Colonic mucosa (tissue), 4 donors: ENCODE data around the gene GNAQ. TPM values are rescaled to one million over a fixed set of nuclear protein-coding genes. Genes with fewer than 3 reads are reported as not detected.

ENCODE experiments used
- DNase-seq: peaks from one replicate; pipeline ENCODE4 v3.0.0-alpha.2; 2020
- H3K27ac ChIP-seq: fragments of 200-600 bp; one replicate; pipeline ENCODE4 v1.8.0; 2021
- H3K27me3 ChIP-seq: fragments of 200-600 bp; one replicate; pipeline ENCODE4 v1.8.0; 2021
- H3K36me3 ChIP-seq: fragments of 200-600 bp; one replicate; pipeline ENCODE4 v1.8.0; 2021
- H3K4me1 ChIP-seq: fragments of 200-600 bp; one replicate; pipeline ENCODE4 v1.8.0; 2021; ENCODE audit warnings: mild to moderate bottlenecking
- H3K4me3 ChIP-seq: fragments of 200-600 bp; one replicate; pipeline ENCODE4 v1.8.0; 2021
- H3K9ac ChIP-seq, 2 donors: one replicate each; pipeline ENCODE4 v1.7.0; 2013; ENCODE audit warnings: control low read depth in 2 of 2, low read depth in 2 of 2, low read length in 2 of 2
- H3K9me3 ChIP-seq: fragments of 200-600 bp; one replicate; pipeline ENCODE4 v1.8.0; 2021
- intact Hi-C: fragments of 100-400 bp; cut with DNase I; formaldehyde crosslinking; loops from one replicate; pipeline ENCODE4 v1.14.1; 2022
- total RNA-seq, 2 donors: library from RNA; stranded (reverse); fragmentation: NEBNext Ultra II Directional in 1 of 2; extraction: Animal tissue kit (Norgen Biotek cat#: 25700) in 1 of 2; gene quantifications; one replicate each; pipeline ENCODE4 v1.2.1, GENCODE V29; 2021
- TF ChIP-seq, protein P1 (sequence below): fragments of 200-600 bp; IDR thresholded peaks from one replicate; pipeline ENCODE4 v1.8.0; 2022; ENCODE audit warnings: antibody characterized with exemption, mild to moderate bottlenecking
- donor health status: healthy.
- donor health status: DM: no; HTN: no; CAD: no.
- donor health status: DM: no; HTN: no; CAD: no.

Gene GNAQ
- total RNA-seq, 2 donors from 2014 or later, result 75.6 to 105 TPM

DNA sequence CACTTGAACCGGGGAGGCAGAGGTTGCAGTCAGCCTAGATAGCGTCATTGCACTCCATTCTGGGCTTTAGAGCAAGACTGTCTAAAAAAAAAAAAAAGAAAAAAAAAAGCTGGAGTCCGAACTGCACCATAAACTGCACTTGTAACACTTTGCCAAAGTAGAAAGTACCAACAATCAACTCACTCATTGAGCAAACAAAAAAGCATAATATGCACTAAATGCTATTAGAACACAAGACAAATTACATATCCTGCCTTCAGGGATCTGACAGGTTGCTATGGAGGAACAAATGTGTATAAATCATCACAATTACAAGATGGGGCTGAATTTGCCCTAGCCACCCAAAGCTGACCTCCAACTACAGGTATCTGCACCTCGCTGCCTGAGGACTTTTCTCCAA lies 27.9 kb downstream of the GNAQ start:
- H3K27me3 ChIP-seq, result no peaks in the 10 kb centered on the region
- no peaks in the 10 kb centered on the region for H3K4me1 ChIP-seq
- H3K27ac ChIP-seq, result no peak overlapping the region
- no peak overlapping the region for H3K9ac ChIP-seq
- TF ChIP-seq, protein P1, sequence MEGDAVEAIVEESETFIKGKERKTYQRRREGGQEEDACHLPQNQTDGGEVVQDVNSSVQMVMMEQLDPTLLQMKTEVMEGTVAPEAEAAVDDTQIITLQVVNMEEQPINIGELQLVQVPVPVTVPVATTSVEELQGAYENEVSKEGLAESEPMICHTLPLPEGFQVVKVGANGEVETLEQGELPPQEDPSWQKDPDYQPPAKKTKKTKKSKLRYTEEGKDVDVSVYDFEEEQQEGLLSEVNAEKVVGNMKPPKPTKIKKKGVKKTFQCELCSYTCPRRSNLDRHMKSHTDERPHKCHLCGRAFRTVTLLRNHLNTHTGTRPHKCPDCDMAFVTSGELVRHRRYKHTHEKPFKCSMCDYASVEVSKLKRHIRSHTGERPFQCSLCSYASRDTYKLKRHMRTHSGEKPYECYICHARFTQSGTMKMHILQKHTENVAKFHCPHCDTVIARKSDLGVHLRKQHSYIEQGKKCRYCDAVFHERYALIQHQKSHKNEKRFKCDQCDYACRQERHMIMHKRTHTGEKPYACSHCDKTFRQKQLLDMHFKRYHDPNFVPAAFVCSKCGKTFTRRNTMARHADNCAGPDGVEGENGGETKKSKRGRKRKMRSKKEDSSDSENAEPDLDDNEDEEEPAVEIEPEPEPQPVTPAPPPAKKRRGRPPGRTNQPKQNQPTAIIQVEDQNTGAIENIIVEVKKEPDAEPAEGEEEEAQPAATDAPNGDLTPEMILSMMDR, result no peak
- intact Hi-C loops, result no loop called here
- no peak overlapping the region for H3K4me3 ChIP-seq
- no peak for DNase-seq
- H3K9me3 ChIP-seq, result no peaks in the 10 kb centered on the region
- H3K36me3 ChIP-seq, result no peaks in the 10 kb centered on the region

DNA sequence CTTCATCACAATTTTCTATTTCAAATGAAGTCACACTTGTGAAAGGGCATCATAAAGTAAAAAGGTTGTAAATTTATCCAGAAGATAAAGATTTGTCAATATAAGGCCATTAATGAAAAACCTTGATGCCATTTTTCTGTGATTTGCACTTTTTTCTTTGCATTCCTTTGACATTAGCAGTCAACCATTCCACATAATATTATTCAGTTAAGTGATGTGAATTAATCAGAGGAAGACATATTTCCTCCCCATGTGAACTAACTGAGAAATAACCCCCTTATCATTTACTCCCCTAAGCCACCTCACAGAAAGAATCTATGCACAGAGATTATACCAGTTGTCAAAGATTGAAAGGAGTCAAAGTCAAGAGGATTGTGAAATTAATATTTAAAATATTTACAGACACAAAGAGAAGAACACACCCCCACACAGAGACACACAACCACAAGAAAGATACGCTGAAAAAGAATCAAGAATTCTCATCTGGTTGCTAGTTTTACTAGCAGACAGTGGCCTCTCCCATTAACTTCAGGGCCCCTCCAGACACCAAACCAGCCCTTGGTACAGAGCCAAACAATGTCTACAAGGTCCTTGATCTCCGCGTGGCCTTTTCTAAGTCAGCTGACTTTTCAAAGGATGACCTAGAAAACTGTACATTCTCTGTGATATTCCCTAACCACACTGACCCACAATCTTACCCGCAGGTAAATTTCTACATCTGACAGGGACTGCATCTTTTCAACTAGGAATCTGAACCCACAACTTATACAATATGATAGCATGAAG lies 29.5 kb downstream of the GNAQ start:
- Histone ChIP-seq H3K27ac (no peak overlapping the region), H3K4me1 (no peaks in the 10 kb centered on the region), H3K27me3 (no peaks in the 10 kb centered on the region)

DNA sequence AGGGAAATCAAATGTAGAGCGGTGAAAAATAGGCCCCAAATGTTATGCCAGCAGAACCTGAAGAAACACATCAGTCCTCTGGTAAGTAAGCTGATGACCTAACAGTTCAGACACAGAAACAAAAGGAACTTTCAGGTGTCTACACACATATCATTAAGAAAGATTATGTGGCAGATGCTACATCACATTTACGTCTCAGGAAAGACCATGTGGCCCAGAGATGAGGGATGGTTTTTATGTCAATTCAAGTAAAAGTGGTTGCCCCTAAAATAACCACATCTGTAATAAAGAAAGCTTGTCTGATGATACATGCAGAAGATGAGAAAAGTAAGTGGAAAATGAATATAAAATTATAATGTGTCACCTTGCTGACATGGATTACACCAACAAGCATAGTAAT lies 31.4 kb downstream of the GNAQ start:
- Histone ChIP-seq H3K4me3 (no peak overlapping the region), H3K4me1 (no peaks in the 10 kb centered on the region), H3K9ac (no peak overlapping the region), H3K27ac (no peak overlapping the region), H3K36me3 (no peaks in the 10 kb centered on the region), H3K9me3 (no peaks in the 10 kb centered on the region), H3K27me3 (no peaks in the 10 kb centered on the region)
- TF ChIP-seq, protein P1, result no peak
- DNase-seq, result no peak
- intact Hi-C loops, result no loop called here

More for the DNA sequence above, 29.5 kb downstream of the GNAQ start:
- intact Hi-C loops, result no loop called here
- Histone ChIP-seq H3K9ac (no peak overlapping the region), H3K9me3 (no peaks in the 10 kb centered on the region), H3K36me3 (no peaks in the 10 kb centered on the region), H3K4me3 (no peak overlapping the region)
- TF ChIP-seq, protein P1, result no peak
- DNase-seq, result no peak

DNA sequence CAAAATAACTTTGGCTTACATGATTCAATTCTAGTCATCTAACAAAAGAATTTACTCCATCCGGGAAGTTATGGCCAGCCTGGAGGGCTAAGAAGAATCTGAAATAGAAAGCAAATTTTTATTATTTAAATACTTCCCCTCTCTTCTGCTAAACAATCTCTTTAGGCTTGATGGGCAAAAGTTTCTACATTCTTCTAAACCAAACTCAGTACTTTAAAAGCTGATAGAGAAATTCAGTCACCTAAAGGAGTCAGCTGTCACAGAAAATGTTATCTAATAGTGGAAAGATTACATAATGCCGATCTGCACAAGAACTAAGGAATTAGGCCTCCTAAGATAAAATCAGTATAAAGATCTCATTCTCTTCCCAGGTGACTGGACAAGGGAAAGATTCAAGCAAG lies 32.4 kb downstream of the GNAQ start:
- Histone ChIP-seq H3K4me3 (no peak overlapping the region), H3K4me1 (no peaks in the 10 kb centered on the region), H3K27ac (no peak overlapping the region), H3K36me3 (no peaks in the 10 kb centered on the region), H3K9me3 (no peaks in the 10 kb centered on the region), H3K9ac (no peak overlapping the region), H3K27me3 (no peaks in the 10 kb centered on the region)
- TF ChIP-seq, protein P1, result no peak
- DNase-seq, result no peak
- intact Hi-C loops, result no loop called here

DNA sequence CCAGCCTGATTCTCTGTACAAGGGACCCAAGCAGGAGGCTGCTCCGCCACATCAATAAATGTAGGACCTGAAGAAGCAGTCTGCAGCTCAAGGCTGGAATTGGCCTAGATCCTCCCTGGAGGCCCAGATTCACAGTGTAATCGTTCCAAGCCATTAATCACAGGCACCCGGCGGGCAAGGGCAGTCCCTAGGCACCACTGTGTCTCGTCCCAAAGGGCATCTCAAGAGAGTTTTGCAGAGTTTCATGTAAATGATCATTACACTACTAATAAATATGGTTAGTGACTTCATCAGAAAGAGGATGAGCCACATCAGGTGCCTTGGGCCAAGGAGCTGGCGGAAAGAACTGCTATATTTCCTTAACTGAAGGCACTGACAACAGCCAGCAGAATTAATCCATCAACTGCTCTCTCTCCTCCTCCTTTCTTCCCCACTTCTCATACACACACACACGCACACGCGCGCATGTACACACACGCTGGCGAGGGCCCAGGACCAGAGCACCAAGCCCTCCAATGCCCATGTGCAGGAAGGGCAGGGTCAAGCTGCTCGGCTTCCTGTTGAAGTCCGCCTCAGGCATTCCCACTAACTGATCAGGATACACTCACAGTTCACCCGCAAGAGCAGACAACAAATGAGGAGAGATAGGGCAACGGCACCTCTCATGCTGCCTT lies 33.9 kb downstream of the GNAQ start:
- no peak overlapping the region for H3K27ac ChIP-seq
- TF ChIP-seq, protein P1, result no peak
- H3K9me3 ChIP-seq, result no peaks in the 10 kb centered on the region
- no peaks in the 10 kb centered on the region for H3K27me3 ChIP-seq
- no peak overlapping the region for H3K9ac ChIP-seq
- H3K4me3 ChIP-seq, result no peak overlapping the region
- no peak for DNase-seq
- intact Hi-C loops, result no loop called here
- H3K36me3 ChIP-seq, result no peaks in the 10 kb centered on the region
- H3K4me1 ChIP-seq, result no peaks in the 10 kb centered on the region
